HG03095 (cell line): ENCODE data around the gene SPPL3.

Source experiments
- ATAC-seq: cut with Tn5 transposase; IDR thresholded peaks from one replicate; pipeline ENCODE4 v1.9.1; 2021; ENCODE audit warnings: moderate library complexity; ENCODE audit not compliant: unreplicated experiment

The SPPL3 gene

DNA sequence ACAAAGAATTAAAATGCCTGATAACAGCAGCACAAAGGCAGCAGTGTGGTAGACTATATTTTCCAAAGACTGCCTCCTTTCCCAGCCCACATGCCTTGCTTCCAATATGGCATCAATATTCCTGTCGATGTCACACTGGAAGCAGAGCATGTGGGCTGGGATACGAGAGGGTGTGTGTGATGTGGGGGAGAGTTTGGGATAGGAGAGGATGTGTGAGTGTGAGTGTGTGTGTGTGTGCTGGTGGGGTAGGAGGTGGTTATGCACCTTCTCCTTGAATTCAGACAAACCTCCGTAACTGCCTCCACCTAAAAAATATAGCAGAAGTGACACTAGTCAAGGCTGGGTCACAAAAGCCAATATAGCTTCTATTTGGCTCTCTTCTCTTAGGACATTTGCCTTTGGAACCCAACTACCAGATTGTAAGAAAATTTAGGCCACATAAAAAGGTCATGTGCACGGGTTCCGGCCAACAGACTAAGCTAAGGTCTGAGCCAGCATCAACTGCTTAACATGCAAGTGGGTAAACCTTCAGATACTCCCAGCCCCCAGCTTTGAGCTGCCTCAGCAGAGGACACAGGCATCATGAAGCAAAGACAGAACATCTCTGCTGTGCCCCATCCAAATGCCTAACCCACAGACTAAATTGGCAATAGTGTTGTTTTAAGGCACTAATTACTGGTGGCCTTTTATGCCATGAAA is 29.5 kb downstream of the SPPL3 start:
- no peak for ATAC-seq

DNA sequence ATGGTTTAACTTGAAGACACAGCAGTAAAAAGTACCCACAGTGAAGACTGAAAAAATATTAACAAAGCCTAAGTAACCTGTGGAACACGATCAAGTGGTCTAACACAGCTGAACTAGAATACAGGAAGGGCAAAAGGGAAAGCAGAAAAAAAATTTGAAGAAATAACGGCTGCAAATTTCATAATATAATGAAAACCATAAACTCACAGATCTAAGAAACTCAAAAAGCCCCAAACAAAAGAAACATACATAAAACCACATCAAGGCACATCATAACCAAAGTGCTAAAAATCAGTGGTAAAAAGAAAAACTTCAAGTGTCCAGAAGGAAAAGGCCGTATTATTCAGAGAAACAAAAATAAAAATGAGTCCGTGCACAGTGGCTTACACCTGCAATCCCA is 30.9 kb downstream of the SPPL3 start:
- ATAC-seq, result no peak

DNA sequence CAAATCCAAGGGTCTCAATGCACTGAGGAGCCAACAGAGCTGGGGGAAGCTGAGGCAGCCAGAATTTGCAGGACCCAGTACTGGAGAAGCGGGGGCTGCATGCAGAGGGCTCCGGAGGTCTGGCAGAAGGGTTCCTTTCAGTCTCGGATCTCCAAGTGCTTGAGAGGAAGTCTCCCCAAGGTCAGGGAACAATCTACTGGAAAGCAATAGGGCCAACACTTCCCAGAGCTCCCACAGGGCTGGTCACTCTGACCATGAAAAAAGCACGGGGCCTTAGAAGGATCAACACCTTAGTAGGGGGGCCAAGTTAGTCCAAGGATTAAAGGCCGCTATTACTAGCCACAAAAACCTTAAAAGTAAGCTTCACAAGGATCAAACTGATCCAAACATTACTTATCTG is 31.7 kb downstream of the SPPL3 start:
- ATAC-seq, result no peak

DNA sequence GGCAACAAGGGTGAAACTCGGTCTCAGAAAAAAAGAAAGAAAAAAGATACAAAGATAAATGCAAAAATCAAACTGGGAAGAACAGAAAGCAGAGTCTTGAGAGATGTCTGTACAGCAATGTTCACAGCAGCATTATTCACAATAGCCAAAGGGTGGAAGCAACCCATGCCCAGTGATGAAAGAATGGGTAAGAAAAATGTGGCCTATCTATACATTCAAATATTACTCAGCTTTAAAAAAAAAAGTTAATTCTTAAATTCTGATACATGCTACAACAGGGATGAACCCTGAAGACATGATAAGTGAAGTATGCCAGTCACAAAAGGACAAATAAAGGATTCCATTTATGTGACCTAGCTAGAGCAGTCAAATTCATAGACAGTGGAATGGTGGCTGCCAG is 33.7 kb downstream of the SPPL3 start:
- ATAC-seq, result no peak

DNA sequence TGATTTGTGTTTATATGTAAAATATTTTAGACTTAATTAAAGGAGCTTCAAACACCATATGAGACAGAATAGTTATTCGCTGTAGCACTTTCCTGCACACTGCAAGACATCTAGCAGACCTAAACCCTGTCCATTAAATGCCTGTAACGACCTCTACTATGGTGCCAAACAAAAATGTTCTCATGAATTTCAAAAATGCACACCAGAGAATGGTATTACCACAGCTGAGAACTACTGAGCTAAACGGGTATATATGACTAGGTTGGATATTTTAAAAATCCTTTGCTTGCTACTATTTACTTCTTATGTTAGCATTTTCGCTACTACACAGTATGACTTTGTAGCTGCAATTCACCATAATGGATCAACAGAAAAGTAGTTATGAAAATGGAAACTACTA is 34.8 kb downstream of the SPPL3 start:
- ATAC-seq, result no peak

DNA sequence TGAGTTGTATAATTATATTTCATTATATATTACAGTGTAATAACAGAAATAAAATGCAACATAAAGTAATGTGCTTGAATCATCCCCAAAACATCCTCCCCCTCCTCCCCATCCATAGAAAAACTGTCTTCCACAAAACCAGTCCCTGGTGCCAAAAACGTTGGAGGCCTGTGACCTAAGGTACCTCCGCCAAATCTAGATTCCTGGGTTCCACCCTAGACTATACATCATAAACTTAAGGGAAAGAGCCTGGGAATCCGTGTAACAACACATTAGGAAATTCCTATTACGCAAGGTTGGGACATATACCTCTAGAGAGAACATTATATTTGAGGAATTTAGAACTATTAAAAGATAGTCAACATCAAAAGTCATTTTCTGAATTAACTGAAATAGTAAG is 38.0 kb downstream of the SPPL3 start:
- ATAC-seq, result no peak

DNA sequence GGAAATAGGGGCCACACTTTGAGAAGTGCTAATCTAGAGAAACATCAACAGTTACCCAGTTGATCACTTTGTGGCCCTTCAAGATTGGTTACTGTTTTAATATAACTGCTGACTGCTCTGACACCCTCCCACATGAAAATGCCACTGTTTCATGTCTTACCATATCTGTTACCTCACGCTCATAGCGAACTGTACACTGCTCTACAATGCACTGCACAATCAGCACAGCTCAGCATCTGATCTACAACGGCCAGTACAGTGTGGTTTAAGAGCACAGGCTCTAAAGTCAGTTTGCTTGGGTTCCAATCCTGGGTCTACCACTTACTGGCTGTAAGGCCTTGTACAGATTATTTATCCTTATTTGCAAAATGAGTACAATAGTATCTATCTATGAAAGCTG is 39.1 kb downstream of the SPPL3 start:
- no peak for ATAC-seq

DNA sequence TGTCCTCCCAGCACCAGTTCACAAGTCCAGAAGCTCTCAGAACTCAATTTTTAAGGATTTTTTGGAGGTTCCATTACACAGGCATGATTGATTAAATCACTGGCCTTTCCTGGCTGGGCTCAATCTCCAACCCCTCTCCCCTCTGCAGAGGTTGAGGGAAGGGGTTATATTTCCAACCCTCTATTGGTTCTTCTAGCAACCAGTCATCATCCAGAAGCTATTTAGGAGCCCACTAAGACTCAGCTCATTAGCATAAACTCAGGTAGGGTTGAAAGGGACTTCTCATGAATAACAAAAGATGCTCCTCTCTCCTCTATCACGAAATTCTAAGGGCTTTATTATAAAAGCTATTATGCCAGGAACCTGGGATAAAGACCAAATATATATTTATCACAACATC is 41.5 kb downstream of the SPPL3 start:
- no peak for ATAC-seq

DNA sequence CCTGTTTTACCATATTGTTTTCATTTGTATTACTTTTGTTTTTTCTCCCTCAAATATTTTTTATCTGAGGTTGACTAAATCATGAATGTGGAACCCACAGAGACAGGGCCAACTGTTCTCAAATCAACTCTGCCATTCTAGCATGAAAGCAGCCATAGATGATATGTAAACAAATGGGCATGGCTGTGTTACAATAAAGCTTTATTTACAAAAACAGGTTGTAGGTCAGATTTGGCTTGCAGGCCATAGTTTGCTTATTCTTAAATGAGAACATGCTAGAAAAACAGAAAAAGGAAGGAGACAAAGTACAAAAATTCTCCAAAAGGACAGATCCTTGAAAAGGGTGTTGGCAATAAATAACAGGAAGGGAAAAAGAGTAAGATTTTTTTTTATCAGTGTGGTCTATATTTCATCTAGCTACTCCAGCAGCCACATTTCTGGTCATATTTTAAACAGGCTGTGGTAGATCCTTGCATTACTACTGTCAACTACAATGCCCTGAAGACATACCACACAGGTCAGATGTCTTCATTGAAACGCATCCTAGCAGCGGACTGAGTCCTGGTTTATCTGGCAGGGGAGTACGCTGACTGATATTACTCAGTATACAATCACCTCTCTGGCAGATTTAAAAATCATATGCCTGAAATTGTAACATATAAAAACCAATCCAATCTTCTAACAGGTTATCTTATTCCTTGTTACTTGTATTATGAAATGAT is 42.9 kb downstream of the SPPL3 start:
- ATAC-seq, result no peak

DNA sequence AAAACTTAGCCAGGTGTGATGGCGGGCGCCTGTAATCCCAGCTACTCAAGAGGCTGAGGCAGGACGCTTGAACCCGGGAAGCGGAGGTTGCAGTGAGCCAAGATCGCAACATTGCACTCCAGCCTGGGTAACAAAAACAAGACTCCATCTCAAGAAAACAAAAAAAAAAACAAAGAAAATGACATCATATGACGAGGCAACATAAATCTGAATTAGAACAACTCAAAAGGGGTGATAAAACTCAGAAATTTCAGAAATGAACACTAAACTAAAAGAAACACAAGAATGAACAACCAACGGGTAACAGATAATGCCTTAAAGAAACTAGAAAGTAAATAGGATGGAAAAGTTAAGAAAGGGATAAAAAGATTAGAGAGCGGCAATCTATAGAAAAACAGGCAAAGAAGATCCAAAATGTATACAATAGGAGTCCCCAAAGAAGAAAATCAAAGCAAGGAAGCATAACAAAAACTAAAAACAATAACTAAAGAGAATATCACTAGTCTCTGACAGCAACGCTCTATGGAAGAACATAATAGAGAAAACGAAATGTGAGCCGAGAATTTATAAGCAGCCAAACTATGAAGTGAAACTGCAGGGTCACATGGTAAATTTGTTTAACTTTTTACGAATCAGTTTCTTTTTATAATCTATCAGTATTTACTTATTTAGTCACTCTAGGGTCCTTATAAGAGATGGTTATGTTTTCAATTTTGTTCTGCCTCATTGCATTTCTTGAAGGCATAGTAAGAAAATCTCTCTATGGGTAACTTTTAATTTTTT is 45.7 kb downstream of the SPPL3 start:
- ATAC-seq, result no peak

DNA sequence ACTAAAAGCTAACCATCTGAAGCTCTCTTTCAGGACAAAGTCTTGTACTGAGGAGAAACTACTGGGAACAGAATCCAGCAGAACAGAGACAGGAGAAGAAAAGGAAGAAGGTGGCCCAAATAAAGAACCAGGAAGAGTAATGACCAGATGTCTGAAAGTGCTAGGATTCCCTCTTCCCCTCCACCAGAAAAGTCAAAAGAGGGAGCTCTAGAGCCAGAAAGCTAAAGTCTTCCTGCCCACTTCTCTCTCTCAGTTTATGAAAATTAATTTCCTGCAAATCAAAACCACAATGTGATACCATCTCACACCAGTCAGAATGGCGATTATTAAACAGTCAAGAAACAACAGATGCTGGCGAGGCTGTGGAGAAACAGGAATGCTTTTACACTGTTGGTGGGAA is 47.2 kb downstream of the SPPL3 start:
- no peak for ATAC-seq

DNA sequence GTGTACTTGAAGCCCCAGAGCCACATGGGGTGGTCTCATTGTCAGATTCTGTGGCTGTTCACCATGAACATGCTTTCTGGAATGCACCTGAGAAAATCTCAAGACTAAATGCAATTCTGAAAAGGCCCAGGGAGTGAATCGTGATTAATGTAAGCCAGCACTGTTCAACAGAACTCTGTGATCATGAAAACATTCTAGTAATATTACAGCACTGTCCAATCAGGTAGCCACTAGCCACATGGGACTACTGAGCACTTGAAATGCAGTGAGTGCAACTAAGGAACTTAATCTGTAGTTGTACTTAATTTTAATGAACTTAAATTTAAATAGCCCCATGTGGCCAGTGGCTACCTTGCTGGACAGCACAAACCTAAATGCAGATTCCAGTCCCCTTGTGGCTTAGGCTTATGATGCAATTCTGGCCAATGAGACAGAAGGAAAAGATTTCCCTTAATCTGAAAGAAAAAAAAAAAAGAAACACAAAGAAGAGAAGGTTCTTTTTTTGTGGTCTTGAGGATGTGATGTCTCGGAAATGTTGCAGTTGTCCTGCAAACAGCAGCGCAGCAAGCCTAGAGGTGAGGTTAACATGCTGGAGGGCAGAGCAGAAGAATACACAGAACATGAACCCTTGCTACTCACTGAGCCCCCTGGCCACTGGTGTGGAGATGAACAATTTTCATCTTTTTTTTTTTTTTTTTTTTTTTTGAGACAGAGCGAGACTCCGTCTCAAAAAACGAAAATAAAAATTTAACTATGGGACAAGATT is 48.2 kb downstream of the SPPL3 start:
- ATAC-seq, result no peak

DNA sequence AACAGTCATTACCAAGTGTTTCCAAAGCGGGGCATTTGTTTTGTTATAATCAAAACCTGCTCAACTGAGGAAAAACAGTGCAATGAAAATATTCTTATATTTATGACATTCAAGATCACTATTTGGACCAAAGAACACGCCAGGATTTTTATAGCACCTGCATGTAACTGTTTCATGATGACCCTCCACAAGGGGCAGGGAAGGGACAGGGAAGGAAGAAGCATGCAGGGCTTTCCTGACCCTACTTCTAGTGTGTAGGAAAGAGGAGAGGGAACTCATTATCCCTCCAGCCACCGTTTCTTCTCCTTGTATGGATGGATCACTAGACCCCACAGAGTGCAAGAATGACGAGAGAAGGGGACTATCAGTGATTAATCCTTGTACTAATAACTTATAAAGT is 49.4 kb downstream of the SPPL3 start:
- no peak for ATAC-seq

DNA sequence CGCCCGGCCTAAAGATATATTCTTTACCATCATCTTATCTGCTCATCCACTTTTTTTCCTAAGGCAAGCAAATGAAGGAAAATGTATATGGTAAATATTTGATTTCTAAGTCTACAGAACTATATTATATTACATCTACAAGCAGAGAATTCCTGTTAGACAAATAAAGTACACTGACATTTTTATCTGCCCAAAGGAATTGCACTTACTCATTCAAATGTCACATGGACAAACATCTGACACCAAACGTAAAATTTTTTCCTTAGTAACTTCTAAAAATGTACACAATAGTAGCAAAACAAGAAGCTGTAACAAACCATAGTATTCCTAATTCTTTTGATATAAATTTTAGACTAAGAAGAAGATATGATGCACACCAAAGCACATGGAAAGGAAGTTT is 51.0 kb downstream of the SPPL3 start:
- ATAC-seq, result no peak

DNA sequence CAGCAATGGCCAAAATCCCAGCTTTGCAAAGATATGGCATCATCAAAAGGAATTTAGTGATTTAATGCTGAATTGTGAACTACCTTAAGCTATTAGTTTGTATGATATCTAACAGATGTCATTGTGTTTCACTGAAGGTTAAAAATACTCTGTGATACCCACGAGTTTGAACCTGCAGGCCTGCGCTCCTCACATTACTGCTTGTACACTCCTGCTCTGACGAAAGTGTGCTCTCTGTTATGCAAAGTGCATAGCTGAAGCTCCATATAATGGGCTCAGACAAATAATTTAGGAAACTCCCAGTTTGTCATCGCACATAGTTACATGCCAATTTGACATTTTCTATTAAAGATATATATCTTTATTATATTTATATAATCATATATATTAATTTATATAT is 52.2 kb downstream of the SPPL3 start:
- ATAC-seq, result no peak

DNA sequence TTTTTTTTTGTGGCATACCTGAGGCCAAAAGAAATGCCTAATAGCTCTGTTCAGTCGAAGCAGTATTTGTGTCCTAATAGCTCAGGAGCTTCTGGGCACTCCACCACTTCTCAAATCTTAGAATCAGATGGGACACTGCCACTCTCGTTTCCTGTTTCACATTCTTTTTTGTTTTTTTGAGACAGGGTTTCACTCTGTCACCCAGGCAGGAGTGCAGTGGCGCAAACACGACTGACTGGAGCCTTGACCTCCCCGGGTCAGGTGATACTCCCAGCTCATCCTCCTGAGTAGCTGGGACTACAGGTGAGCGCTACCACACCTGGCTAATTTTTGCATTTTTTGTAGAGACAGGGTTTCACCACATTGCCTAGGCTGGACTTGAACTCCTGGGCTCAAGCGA is 52.7 kb downstream of the SPPL3 start:
- ATAC-seq, result no peak

DNA sequence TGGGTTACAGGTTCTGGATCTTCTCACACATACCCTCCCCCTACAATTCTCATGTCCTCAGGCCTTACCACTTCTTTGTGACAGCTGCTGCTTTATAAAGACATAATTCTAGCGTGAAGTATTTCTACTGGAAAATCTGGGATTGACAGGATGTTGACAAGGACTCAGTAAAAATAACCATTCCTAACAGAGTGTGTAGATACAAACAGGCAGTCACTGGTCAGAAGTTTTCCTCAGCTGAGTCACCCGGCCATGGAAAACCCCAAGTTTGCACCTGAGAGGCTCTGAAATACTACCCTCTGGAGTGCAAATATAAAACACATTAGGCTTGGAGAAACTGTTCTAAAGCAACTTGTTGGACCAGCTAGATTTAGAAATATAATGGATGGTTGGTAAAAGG is 54.4 kb downstream of the SPPL3 start:
- no peak for ATAC-seq

DNA sequence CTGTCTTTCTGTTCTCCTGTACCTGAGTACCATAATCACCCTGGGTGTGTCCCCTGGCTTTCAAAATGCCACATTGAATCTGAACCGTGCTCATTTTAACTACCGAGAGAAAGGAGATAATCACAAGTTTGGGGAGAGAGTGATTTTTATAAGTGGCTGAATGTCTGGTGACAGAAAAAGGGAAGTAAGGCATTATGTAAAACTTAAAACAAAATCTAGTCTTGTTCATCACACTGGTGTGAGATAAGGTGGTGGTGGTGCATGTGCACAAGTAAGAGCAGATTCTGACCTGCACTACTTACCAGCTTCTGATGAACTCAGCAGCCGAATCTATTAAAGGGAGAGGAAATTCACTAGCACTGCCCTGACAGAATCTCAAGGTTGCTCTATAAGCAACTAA is 56.3 kb downstream of the SPPL3 start:
- peak; percentile 55 for ATAC-seq

DNA sequence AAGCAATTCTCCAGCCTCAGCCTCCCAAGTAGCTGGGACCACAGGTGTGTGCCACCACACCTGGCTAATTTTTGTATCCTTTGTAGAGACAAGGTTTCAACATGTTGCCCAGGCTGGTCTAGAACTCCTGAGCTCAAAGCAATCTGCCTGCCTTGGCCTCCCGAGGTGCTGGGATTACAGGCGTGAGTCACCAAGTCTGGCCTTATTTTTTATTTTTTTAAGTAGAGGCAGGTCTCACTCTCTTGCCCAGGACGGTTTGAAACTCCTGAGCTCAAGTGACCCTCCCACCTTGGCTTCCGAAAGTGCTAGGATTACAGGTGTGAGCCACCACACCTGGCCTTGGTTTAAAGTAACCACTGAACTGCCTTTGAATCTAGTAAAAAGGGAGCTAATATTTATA is 56.8 kb downstream of the SPPL3 start:
- peak; percentile 9 for ATAC-seq

DNA sequence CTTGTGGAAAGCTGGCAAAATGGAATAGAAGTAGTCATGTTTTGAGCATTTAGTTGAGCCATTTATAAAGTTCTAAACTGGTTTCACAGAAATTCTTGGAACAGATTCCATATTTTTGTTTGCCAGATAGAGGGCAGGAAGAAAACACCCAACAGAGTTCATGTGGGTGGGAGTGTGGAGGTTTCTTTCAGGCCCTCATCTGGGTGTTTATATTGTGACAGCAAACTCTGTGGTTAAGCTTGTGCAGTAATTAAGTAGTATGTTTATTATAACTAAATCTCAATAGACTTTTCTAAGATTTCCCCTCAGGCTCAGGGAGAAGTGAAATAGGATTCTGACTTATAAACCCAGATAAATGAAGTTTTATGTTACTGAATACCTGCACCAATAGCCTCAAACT is 57.4 kb downstream of the SPPL3 start:
- no peak for ATAC-seq

DNA sequence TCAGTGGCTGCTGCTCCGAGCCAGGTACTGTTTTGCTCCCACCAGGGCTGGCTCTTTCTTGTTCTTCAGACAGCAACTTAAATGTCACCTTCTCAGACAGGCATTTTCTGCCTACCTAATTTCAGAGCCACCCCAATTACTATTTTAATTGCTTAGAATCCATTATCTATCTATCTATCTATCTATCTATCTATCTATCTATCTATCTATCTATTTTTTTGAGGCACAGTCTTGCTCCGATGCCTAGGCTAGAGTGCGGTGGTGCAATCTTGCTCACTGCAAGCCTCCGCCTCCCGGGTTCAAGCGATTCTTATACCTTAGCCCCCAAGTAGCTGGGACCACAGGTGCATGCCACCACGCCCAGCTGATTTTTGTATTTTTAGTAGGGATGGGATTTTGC is 58.5 kb downstream of the SPPL3 start:
- no peak for ATAC-seq
